Stimulated activated CD4-positive, alpha-beta T cell treated with anti-CD3 and anti-CD28 coated beads, Interleukin-15, amount 100 ng/mL, for 24 hours (primary cell): ENCODE results near the gene PDSS2.

ENCODE experiments used
- DNase-seq: peaks from one replicate; pipeline ENCODE4 v3.0.0-alpha.2; 2020

Gene PDSS2

DNA sequence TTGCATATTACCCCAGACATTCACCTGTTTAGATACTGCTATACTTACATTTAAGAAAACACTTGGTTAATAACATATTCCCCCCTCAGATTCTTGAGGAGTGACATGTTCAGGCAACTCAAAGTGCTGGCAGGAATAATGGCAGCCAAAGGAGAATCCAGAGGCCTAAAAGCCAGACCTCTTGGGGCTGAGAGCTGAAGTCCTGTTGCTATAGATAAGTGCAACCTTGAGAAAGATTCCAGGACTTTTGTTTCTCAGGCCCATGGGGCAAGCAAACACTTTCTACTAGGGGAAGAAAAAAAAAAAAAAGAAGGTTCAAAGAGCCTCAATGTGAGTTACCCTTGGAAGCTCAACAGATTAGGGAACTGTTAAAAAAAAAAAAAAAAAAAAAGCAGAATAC is 211.2 kb downstream of the PDSS2 start:
- no peak for DNase-seq

DNA sequence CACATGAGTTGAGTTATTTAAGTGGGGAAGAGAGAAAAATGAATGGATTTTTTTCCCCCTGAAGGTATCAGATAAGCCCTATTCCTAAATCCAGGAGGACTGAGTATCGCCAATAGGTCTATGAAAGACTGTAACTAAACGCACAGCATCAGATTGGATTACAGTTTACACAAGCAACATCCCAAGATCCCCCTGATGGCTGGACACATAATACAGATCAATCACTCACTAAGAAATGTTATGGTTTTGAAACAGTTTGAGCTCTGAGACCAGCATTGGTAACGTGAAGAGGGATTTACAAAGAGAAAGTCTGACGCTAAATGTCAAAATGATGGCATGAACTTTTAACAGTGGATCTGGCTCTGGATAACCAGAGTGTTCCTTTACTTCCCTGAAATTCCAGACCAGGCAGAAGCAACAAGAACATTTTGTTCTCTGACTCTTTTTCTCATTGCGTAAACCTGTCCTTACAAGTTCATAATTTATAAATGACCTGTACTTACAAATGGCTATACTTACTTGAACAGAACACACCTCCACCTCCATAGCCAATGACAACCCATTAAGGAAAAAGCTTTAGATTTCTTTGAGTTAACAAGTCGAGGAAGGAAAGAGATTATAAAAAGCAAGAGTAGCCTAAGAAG is 212.3 kb downstream of the PDSS2 start:
- no peak for DNase-seq

DNA sequence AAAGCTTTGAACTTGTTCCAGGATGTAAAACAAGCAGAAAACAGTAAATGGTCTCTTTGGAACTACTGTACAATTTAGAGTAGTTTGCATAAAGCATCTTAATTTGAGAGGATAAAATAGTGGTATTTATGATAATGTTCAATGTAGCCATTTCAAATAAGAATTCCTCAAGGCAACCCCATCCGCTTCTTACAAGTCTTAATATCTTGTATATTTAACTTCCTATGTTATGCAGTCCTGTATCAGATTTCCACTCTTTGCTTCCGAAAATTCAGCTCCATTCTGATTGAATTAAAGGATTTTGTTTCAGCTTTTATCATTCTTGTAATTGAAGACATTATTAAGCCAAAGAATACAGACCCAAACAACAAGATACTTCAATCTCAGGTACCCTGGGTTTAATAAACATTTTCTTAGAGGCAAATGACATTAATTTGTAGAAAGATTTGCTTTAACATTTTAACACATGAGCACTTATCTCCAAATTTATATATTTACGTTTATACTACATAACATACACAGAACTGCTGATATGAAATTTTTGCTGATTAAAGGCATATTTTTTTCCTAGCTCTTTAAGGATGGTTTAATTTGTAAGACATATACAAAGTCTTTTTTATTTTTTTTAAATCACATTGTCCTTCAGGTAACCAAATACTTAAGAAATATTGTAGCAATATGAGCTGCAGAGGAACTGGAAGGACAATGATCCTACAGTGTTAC is 213.0 kb downstream of the PDSS2 start:
- DNase-seq: no peak

DNA sequence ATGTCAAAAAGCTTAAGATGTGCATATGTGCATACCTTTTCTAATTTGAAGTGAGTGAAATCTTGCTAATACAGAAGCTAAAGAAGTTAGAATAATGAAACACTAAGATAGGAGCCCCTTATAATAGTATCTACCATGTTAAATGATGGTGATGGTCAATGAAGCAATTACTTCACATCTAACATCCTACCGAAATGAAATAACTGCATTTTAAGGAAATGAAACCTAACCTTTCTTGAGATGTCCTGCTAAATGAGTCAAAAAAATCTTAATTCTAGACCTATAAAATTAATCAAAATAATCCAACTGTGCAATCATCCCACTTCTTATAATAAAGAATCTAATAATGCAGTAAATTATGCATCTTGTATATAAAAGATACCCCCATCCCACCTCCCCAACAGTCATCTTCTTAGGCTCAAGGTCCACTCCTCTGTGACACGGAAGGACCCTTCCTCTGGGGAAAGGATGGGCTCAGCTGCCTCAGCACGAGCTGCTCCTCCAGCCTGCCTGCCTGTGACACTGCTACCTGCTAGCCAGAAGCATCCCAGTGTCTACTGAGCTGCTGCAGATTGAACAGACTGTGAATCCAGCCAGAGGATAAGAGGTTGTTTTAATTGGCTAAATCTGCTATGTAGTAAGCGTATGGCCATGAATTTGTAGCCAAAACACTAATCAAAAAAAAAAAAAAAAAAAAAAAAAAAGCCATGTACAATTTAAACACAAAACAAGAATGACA is 214.5 kb downstream of the PDSS2 start:
- DNase-seq: no peak

DNA sequence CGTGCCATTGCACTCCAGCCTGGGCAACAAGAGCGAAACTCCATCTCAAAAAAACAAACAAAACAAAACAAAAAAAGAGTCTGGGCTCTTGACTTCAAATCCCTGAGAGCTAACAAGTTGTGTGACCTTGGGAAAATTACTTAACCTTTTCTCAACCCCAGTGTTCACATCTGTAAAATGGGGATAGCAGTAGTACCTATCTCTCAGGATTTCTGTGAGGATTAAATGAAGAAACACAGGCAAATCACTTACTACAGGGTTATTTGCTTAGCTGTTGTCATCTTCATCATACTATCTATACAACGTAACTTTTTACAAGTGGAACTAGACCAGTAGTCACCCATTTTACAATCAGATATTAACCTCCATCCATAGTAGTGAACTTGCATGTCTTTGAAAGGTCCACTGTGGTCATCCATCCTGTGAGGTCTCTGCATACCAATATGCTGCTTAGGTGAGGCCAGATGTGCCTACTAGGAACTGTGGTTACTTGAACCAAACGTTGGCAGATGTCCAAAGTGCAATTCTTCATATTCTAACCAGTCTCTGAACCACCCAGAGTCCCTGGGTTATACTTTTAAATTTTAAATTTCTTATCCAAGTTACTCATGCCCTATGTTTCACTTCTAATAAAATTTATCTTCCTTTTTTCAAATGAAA is 215.2 kb downstream of the PDSS2 start:
- DNase-seq: no peak

GRCh38 chr6:107243471-107243870 is 215.9 kb downstream of the PDSS2 start:
- DNase-seq: no peak

DNA sequence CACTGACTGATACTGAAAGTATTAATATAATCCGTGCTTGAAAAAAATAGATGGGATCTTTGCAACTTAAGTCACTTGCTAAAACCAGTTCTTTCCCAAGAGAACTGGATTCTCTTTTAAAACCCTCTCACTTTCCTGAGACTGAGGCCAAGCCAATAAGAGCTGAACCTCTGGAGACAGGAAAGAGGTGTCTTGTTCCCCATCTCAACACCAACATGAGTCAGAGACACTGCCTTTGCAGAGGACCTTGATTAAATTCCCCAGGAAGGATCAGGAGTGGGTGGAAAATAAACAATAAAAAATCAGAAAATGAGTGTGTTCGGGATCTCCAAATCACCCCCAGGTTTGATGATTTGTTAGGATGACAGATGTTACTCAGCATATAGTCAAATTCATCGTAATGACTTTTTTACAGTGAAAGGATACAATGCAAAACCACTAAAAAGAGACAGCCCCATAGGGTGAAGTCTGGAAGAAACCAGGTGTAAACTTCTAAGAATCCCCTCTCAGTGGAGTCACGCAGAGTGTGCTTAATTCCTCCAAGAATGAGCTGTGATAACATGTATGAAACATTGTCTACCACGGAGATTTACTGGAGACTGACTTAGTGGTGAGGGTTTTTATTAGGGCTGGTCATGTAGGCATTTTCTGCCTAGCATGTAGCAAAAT is 221.2 kb downstream of the PDSS2 start:
- DNase-seq: no peak

DNA sequence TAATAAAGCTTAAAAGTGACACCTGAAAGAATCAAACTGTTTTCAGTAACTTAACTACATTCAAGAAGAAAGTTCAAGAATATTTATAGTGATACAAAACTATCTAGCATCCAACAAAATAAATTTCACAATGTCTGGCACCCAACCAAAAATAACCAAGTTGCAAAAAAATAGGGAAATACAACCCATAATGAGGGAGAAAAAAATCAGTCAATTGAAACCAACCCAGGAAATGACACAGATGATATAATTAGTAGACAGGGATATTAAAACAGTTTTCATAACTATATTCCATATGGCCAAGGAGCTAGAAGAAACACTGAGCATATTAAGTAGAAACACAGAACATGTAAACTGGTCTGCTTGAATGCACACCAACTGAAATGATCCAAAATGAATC is 223.9 kb downstream of the PDSS2 start:
- no peak for DNase-seq

DNA sequence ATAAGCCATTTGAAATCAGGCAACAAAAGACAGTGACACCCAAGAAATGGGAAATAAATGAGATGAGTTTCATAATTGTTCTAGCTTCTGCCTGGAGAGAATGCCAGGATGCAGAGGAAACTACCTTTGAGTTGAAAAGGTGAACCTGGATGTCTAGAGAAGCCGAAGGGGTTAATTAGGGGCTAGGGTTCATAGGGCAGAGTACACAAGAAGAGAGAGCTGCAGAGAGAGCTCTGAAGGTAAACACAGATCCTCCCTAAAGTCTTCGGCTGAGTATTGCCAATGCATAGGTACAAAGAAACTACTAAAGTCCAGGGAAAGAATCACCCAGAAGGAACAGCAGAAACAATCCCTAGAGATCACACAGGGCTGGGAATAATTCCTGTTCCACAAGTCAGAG is 224.4 kb downstream of the PDSS2 start:
- no peak for DNase-seq

GRCh38 chr6:107231243-107231642 is 228.1 kb downstream of the PDSS2 start:
- no peak for DNase-seq

DNA sequence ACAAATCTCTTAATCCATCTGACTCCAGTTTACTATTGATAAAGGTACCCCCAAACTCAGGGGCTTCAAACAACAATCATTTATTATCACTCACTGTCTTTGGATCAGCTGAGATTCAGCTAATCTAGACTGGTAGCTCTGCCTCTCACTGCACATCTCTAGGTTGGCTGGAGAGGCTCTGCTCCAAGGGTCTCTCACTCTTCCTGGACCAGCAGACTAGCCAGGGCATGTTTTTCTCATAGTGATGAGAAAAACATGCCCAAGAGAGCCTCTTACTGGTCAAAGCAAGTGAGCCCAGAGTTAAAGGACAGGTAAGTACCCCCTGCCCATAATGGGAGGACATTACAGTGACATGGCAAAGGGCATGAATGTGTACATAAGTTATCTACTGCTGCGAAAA is 228.9 kb downstream of the PDSS2 start:
- DNase-seq: no peak

GRCh38 chr6:107230024-107230423 is 229.3 kb downstream of the PDSS2 start:
- DNase-seq: no peak

GRCh38 chr6:107228754-107229153 is 230.6 kb downstream of the PDSS2 start:
- no peak for DNase-seq

- DNase-seq: no peak
Observed at GRCh38 chr6:107221519-107221918, 237.8 kb downstream of the PDSS2 start.

GRCh38 chr6:107219851-107220250 is 239.5 kb downstream of the PDSS2 start:
- no peak for DNase-seq

DNA sequence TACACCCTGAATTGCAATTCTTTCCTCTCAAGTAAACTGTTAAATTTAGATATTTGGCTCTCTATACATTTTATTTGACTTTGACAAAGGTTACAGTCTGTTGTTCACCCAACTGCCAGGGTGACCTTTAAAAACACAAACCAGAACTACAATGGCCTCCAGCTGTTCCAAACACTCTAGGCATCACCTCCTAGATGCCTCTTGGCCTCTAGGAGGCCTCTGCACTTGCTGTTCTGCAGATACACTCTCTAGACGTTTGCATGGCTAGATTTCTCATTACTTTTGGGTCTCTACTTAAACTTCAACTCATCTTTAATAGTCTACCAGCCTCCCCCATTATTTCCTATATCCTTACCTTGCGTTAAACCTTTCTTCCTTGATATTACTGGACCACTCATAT is 241.2 kb downstream of the PDSS2 start:
- DNase-seq: no peak

DNA sequence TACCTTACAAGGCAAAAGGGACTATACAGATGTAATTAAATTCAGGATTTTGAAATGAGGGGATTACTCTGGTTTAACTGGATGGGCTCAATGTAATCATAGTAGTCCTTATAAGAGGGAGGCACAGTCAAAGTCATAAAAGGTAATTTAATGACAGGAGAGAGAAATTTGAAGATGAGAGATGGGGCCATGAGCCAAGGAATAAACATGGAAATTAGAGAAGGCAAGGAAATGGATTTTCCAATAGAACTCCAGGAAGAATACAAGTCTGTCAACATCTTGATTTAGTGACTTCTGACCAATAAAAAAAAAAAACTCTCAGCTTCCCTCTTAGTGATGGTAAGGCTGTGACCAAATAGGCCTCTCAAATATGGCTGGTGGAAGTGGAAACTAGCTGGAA is 242.1 kb downstream of the PDSS2 start:
- DNase-seq: no peak

DNA sequence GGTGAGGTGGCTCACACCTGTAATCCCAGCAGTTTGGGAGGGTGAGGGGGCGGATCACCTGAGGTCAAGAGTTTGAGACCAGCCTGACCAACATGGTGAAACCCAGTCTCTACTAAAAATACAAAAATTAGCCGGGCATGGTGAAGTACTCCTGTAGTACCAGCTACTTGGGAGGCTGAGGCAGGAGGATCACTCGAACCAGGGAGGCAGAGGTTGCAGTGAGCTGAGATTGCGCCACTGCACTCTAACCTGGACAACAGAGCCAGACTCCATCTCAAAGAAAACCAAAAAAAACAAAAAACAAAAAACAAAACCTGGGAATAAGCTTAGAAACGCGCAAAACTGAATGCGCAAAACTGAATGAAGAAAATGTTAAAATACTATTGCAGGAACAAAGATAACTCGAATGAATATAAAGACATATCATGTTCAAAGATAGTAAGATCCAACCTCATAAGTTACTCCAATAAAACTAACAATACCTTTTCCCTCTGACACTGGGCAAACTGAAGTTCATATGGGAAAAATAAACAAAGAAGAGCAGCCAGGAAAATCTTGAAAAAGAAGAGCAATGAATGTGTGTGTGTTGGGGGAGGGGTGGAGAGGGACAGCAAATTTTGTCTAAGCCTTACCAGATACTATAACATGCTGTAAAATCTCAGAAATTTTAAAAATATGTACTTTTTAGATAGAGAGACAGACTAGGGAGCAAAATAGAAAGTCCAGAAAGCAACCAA is 243.0 kb downstream of the PDSS2 start:
- DNase-seq: no peak

- no peak for DNase-seq
Observed at GRCh38 chr6:107215334-107215733, 244.0 kb downstream of the PDSS2 start.

- no peak for DNase-seq
Observed at GRCh38 chr6:107214655-107215054, 244.7 kb downstream of the PDSS2 start.

DNA sequence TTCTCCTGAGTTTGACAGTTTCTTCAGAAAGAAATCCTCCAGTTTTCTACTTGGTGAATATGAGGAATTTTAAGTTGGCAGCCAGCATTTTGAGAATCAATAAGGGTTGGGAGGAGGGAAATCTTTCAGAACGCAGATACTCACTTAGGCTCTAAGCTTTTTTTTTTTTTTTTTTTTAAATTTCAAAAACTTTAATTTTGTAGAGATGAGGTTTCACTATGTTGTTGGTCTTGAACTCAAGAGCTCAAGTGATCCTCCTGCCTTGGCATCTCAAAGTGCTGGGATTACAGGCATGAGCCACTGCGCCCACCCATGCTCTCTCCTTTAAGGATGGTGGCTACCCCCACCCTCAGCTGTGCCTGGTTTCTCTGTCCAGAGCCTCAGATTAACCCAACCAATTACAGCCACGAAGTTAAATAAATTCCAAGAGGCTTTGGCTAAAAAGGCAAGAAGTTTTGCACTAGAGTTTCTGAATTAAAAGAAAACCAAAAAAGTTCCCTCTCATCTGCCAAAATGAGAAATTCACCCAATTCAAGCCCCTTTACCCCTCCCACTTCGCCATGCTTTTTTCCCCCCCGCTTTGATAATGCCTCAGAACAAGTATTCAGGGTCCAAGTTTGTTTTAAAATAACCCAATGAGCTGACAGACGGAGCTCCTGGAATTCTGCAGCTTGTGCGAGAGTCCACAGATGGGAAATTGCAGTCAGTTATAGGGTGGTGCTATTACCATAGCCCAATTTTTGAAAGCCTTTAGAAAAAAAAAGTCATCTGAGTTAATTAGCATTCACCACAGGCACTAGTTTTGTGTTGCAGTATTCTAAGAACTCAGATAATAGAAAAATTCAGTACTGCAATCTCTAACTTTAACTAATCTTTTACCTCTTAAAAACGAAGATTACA is 249.7 kb downstream of the PDSS2 start:
- DNase-seq: no peak
